Iris pigment epithelial cell (primary cell): Measurements from ENCODE around the gene OVCH1.

ENCODE experiments used
- DNase-seq: peaks from one replicate; pipeline ENCODE4 v3.0.0-alpha.2; 2011; ENCODE audit warnings: low read depth

The OVCH1 gene

DNA sequence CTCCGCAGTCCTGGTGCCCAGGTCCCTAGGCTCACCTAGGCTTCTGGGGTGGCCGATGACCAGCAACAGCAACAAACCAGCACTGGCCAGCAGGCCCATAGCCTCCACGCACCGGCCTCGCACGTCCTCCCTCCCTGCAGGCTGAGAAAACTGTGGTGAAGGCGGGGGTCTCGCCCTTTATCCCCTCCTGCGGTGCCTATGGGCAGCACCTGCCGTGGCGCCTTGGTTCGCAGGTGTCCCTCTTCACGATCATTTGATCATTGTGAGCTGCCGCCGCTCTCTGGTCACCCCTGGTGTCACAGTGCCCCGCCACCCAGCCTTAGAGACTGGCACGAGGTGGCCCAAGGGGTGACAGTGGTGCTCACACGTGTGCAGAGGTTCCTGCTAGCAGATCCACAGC lies at the start of gene OVCH1:
OVCH1 (minus strand) TSS at position 99 of the 400 bp plus-strand sequence; CDS start at position 99, 0 bp downstream.
- DNase-seq = no peak

DNA sequence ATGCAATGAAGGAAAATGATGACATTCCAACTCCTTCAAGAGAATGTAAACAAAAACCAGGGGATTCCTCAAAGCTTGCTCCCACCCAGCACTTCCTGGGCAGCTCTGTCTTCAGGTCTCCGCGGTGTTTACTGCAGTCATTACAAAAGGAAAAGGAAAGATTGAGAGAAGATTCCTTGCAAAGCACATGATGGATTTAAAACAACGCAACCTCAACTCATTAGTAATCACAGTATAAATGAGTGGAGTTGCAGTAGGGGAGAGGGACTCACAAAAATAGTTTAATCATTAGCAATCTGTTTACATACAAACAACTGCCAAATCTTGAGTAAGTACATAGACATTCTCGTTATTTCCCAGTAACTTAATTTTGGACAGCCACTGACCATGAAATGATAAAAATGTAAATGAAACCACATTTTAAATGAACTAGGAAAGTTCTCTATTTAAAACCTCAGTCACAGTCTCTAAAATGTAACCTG lies 49.7 kb upstream of the OVCH1 start:
- peak; percentile 80 for DNase-seq

DNA sequence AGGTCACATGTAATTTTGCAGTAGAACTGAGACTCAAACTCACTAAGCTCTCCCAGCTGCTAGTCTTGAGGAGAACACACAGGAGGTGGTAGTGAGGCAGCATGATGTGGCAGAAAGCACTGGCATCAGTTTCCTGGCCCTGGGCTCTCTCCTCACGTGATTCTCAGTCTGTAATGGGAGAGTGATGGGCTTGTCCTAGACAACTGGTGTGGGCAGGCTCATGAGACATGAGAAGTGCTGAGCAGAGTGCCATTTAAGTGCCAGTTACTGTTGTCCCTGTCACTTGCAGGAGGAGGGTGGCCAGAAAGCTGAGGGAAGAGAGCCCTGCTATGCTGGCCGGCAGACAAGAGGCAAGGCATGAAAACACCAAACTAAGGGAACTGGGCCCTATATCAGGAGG lies 48.5 kb upstream of the OVCH1 start:
- DNase-seq = peak; percentile 17

DNA sequence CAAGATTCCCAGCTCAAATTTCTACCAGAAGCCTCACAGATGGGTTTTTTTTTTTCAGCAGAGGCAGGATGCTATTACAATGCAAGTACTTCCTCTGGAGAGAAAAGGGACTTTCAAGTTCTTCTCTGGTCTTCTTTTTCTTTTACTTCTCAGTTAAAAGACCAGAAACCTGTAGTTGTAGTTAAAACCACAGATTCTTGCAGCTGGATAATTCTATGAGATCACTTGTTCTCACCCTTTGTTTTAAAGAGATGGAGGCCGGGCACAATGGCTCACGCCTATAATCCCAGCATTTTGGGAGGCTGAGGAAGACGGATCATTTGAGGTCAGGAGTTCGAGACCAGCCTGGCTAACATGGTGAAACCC lies 47.6 kb upstream of the OVCH1 start:
- DNase-seq = no peak

DNA sequence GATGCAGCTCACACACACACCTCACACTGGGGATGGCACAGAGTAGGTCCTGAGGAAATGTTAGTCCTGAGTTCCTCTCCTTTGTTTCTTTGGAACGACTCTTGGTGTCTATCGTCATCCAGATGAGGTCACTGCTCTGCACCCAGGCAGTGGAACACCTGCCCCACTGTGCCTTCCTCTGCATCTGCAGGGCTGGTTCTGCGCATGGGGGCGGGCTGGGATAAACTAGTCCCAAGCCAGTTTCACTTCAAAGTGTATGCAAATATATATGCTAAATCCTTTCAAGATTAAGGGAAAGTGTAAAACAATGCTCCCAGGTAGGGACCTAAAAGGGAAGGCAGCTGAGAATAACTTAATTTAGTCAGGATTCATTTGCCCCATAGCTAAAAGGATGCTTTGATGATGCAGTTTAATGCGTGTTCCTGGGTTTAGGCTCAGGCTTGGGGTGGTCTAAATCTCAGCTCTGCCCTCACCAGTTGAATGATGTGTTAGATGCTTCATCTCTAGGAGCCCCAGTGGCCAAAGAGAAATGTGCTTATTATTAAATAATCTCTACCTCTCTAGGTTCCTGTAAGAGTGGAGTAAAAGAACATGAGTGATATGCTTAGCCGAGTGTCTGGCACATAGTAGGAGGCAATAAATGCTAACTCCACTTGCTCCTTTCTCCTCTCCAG lies 47.1 kb upstream of the OVCH1 start:
- DNase-seq = no peak

DNA sequence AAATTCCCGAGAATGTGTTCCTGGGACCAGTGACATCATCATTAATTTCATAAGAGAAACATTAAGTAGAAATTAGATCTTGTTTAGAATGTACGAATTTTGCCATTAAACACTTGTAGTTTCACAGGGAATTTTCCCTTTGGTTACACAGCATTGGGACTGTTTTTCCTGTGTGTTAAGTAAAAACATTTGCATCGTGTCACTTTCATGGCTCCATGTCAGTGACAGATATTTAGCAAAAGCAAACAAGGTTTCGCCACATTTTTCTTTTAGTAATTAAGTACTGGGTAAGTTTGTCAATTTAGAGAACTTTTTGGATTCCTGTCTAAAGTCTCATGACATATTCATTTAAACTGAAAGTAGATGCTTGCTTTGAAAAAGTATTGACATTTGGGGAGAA lies 45.5 kb upstream of the OVCH1 start:
- DNase-seq = no peak

DNA sequence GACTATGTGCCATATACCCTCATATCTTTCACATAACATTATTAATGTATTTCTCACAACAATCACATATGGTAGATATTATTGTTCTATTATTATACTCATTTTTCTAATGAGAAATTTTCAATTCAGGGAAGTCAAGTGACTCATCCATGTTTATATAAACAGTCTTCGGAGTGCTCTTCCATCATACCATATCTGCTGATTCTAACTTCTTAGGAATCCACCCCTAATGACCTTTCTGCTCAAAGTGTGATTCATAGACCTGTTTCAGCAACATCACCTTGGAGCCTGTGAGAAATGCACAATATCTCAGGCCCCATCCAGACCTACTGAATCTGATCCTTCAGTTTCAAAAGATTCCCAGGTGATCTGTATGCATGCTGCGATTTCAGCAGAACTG lies 39.8 kb upstream of the OVCH1 start:
- DNase-seq = peak; percentile 89

- DNase-seq = peak; percentile 80
Observed at GRCh38 chr12:29534935-29535334, 37.4 kb upstream of the OVCH1 start.

- DNase-seq = no peak
Observed at GRCh38 chr12:29533815-29534489, 36.5 kb upstream of the OVCH1 start.

DNA sequence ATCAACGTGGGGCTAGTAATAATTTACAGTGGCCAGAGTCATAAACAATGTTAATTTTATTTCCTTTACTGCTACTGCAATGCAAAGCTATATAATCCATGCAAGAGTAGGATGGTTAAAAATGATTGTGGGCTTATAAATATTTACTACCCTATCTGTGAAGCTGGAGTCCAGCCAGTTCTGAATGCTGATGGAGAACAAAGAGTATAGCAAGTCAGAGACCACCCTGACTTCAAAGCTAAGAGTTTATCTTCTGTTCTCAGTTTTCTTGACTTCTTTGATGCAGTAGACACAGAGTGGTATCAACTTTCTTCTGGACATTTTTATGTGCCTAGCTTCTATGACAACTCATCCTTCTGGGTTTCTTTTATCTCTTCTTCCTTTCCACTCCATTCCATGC lies 34.0 kb upstream of the OVCH1 start:
- DNase-seq = no peak

DNA sequence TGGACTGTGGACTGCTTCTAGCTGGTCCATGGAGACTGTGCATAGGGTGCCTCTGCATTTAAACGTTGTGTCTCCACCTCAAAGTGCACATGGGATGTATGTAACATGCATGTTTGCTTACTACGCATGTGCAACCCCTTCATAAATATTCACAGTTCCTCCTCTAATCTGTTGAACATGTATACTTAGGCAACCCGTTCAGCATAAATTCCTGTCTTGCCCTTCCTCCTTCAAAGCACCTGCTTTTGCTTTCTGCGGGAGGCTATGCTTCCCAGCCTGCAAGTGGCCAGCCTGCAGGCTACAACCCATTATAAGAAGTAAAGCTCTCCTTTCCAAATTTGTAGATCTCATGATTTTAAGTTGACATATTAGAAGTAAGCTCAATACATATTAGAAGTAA lies 33.0 kb upstream of the OVCH1 start:
- no peak for DNase-seq

- DNase-seq = no peak
Observed at GRCh38 chr12:29528161-29528560, 30.7 kb upstream of the OVCH1 start.

DNA sequence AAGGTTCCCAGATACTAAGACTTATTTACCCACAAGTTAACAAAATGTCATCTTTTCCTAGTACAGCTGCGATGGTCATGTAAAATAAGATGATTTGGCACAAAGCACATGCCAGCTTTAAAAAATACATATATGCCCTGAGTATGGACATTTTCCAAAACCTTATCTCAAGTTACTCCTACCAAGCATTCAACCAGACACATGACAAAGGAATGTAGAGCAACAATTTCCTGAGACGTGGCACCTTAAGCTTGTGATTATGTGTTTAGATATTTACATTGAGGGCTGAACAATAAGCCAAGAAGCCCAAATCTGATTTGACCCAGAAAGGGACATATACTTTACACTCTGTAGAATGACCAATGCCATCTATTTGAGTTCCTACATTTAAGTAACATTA lies 24.5 kb upstream of the OVCH1 start:
- peak; percentile 78 for DNase-seq

- peak; percentile 64 for DNase-seq
Observed at GRCh38 chr12:29519585-29520182, 22.2 kb upstream of the OVCH1 start.

DNA sequence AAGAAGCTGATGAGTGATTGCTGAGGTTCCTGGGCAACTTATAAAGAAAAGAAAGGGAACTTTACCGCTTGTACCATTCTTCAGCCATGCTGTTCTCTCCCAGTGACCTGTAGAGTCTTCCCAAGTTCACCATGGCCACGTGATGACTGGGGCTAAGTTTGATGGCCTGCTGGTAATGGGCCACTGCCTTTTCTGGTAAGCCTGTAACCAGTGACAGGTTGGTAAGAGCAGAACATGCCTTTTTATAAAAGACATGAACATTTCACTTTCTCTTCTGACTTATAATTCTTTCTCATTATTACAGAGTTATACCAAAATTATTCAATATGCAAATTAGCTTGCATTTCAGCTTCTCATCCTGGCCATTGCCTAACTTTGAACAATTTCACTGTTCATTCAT lies 20.9 kb upstream of the OVCH1 start:
- DNase-seq = no peak

DNA sequence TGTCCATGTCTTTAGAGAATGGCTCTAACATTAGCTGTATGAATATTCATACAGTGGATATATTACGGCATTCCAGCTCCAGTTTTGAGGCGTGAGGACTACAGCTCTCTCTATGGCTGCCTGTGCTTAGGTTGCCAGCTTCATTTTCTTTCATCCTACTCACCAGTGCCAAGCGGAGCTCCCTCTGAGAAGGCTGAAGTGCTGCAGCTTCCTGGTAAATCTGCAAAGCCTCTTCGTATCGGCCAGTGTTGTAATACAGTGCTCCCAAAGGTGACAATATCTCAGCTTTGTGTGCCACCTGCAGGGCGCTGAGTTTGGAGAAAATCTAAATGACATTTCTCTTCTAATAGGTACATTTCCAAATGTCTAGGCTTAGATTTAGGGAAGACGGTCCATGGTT lies 19.8 kb upstream of the OVCH1 start:
- no peak for DNase-seq

- DNase-seq = peak; percentile 59
Observed at GRCh38 chr12:29516431-29516875, 19.0 kb upstream of the OVCH1 start.

- DNase-seq = no peak
Observed at GRCh38 chr12:29510591-29511185, 13.2 kb upstream of the OVCH1 start.

DNA sequence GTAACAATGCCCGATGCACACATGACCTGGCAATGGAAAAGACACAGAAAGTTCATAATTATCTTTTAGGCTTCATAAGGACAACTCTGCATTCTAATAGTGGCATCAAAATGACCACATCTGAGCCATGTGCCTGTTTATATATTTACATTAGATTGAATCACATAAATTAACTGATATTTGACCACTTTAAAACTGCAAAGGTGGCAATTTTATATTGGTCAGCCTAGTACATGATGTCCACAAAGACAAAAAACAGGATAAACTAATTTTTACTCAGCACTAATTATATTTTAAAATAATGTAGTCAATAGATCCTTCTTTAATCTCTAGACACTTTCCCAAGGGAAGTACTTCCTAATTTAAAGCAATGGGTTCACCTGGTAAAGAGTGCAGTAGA lies 12.0 kb upstream of the OVCH1 start:
- DNase-seq = no peak

GRCh38 chr12:29508949-29509348 lies 11.5 kb upstream of the OVCH1 start:
- no peak for DNase-seq

- DNase-seq = no peak
Observed at GRCh38 chr12:29505122-29505521, 7.6 kb upstream of the OVCH1 start.

DNA sequence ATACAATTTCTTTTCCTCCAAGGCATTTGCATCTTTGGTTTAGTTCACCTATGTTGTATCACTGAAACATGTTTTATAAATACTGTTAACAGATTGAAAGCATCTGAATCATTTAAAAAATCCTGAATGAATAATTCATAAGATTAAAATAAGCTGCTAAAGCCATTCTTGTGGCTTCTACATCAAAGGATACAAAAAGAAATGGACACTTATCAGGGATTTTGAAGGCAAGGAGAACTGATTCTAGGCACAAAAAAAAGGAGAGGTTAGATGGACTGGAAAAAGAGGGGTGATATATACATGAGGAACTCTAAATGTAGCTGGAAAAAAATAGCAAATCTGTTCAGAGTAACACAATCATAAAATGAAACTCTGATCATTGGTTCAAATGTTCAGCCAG lies 5.8 kb upstream of the OVCH1 start:
- DNase-seq = no peak

DNA sequence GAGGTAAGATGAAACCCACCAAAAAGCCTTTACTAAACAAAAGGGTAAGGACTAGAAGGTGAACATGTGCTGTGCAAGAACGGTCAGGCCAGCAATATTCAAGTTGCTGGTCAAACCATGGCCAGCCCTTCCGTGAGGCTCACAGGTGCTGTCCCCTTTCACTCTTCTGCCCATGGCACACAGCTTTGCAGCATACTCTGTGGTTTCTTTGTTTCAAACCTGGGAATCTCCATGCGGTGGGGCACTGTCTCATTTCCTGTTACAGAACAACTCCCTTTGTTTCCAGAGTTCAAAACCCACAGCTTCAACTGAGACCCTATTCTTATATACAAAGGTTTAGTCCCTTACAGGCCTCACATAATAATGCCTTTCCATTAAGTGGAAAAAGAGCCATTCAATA lies 1.7 kb upstream of the OVCH1 start:
- DNase-seq = no peak
